ENCODE results near the gene ABCA2. TPM values are rescaled to one million over a fixed set of nuclear protein-coding genes. Genes with fewer than 3 reads are reported as not detected.

ABCA2 gene
- total and polyA plus RNA-seq, 9 of the 15 experiments (the other 6 are each of a cell fraction or from before 2014, with no cell fraction given): 0.69 to 16.3 (median 6.1) TPM; not detected in 2

DNA sequence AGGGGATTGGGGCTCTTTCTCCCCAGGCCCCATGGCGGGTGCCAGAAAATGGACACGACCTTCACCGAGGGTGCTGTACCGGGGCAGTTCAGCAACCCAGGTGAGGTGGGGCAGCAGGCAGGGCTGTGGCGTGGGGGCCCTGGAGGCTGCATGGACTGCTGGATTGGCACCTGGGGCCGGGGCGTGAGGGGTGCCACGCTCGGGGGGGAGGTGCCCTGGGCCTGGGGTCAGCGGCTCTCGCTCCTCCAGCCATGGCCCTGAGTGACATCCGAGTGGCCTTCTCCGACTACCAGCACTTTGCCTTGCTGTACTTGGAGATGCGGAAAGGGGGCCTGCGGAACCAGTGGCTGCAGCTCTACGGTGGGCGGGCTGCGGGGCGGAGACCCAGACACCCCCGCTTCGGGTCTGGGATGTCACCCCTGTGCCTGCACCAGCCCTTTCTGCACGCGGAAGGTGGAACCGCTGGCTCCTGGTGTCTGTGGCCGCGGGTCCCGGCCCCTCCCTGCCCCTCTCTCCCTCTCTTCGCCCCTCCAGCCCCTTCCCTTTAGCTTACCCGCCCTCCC is 43.5 kb downstream of the ABCA2 start:
- no TSS peak for BruUV-seq (replicated peaks)
- no peak for FAIRE-seq
- DNase-seq (ENCODE audit: extremely low read depth in 1 of 4, low spot score in 3 of 4): no peak
- Histone ChIP-seq H3K4me2 (ENCODE audit: insufficient read depth, low read length) (no peak overlapping the region), H3K9ac (ENCODE audit: insufficient read depth in 1 of 2, low read depth in 2 of 2, low read length in 2 of 2) (peak overlapping the region in 1 of 2 experiments; percentile 43; a peak in 1 of 4 replicates), H3K79me2 (ENCODE audit: control insufficient read depth, insufficient read depth, low read length) (no peaks in the 10 kb centered on the region), H3K9me3 (replicated peaks; ENCODE audit: control insufficient read depth, insufficient read depth, low read depth, low read length) (no peaks in the 10 kb centered on the region), H3K9me1 (ENCODE audit: control insufficient read depth, insufficient read depth, low read length) (no peaks in the 10 kb centered on the region), H3K27ac (ENCODE audit: extremely low read depth, low read depth, low read length) (no peak overlapping the region), H3K4me3 (no peak overlapping the region), H3K27me3 (ENCODE audit: control insufficient read depth in 2 of 2, insufficient read depth in 2 of 2, low read length in 2 of 2) (no peaks in the 10 kb centered on the region), H3K4me1 (replicated peaks in 1 of 2; ENCODE audit: control insufficient read depth in 2 of 2, insufficient read depth in 2 of 2, low read length in 2 of 2) (peaks cover 9 to 62% of the 10 kb centered on the region in 2 experiments; a peak in 4 of 5 replicates), H4K20me1 (replicated peaks; ENCODE audit: control insufficient read depth, insufficient read depth, low read length) (no peaks in the 10 kb centered on the region), H2AFZ (ENCODE audit: low read depth, low read length) (no peak overlapping the region), H3K36me3 (ENCODE audit: control insufficient read depth, insufficient read depth, low read length) (no peaks in the 10 kb centered on the region)
- intact Hi-C loops (cut with micrococcal nuclease): no loop called here
- in situ Hi-C loops (cut with MboI): no loop called here
- POLR2A ChIA-PET: no interaction called here
- CTCF ChIA-PET (ENCODE audit: low intra/inter-chr PET ratio): no interaction called here
- WGBS (ENCODE audit: insufficient coverage, low coverage, missing lambda C conversion rate): 87% methylated on average over 7 of the region's 29 CpGs
- ATAC-seq: no peak
- TF ChIP-seq, protein P1, sequence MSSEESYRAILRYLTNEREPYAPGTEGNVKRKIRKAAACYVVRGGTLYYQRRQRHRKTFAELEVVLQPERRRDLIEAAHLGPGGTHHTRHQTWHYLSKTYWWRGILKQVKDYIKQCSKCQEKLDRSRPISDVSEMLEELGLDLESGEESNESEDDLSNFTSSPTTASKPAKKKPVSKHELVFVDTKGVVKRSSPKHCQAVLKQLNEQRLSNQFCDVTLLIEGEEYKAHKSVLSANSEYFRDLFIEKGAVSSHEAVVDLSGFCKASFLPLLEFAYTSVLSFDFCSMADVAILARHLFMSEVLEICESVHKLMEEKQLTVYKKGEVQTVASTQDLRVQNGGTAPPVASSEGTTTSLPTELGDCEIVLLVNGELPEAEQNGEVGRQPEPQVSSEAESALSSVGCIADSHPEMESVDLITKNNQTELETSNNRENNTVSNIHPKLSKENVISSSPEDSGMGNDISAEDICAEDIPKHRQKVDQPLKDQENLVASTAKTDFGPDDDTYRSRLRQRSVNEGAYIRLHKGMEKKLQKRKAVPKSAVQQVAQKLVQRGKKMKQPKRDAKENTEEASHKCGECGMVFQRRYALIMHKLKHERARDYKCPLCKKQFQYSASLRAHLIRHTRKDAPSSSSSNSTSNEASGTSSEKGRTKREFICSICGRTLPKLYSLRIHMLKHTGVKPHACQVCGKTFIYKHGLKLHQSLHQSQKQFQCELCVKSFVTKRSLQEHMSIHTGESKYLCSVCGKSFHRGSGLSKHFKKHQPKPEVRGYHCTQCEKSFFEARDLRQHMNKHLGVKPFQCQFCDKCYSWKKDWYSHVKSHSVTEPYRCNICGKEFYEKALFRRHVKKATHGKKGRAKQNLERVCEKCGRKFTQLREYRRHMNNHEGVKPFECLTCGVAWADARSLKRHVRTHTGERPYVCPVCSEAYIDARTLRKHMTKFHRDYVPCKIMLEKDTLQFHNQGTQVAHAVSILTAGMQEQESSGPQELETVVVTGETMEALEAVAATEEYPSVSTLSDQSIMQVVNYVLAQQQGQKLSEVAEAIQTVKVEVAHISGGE (CRISPR knock-in tag; IDR thresholded peaks at IDR 0.05): no peak
- TF ChIP-seq SAFB (IDR thresholded peaks at IDR 0.05; ENCODE audit: borderline replicate concordance, low read depth, low read length): no peak
- no peak for TF ChIP-seq ZNF134 (CRISPR knock-in tag; conservative IDR thresholded peaks at IDR 0.05)
- no peak for TF ChIP-seq ZNF830 (CRISPR knock-in tag; IDR thresholded peaks at IDR 0.05)
- TF ChIP-seq, protein P2, sequence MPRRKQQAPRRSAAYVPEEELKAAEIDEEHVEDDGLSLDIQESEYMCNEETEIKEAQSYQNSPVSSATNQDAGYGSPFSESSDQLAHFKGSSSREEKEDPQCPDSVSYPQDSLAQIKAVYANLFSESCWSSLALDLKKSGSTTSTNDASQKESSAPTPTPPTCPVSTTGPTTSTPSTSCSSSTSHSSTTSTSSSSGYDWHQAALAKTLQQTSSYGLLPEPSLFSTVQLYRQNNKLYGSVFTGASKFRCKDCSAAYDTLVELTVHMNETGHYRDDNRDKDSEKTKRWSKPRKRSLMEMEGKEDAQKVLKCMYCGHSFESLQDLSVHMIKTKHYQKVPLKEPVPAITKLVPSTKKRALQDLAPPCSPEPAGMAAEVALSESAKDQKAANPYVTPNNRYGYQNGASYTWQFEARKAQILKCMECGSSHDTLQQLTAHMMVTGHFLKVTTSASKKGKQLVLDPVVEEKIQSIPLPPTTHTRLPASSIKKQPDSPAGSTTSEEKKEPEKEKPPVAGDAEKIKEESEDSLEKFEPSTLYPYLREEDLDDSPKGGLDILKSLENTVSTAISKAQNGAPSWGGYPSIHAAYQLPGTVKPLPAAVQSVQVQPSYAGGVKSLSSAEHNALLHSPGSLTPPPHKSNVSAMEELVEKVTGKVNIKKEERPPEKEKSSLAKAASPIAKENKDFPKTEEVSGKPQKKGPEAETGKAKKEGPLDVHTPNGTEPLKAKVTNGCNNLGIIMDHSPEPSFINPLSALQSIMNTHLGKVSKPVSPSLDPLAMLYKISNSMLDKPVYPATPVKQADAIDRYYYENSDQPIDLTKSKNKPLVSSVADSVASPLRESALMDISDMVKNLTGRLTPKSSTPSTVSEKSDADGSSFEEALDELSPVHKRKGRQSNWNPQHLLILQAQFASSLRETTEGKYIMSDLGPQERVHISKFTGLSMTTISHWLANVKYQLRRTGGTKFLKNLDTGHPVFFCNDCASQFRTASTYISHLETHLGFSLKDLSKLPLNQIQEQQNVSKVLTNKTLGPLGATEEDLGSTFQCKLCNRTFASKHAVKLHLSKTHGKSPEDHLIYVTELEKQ (CRISPR knock-in tag; IDR thresholded peaks at IDR 0.05): no peak
